Right atrium auricular region (tissue), 2 donors: ENCODE data around the gene RBM33. TPM values are rescaled to one million over a fixed set of nuclear protein-coding genes. Genes with fewer than 3 reads are reported as not detected.

Experiments used
- DNase-seq: peaks from one replicate; pipeline ENCODE4 v3.0.0-alpha.2; 2019; ENCODE audit warnings: low spot score
- H3K27ac ChIP-seq, 2 donors: fragments of 200-600 bp; sonication (generic); 1 replicate in 1 of 2; 2 replicates in 1 of 2; pipeline ENCODE4 v1.5.1; 2016 to 2019
- H3K27me3 ChIP-seq, 2 donors: fragments of 200-600 bp; sonication (generic); one replicate each; pipeline versions ENCODE4 v1.5.1 to v1.6.0; 2017 to 2019
- H3K36me3 ChIP-seq: fragments of 200-600 bp; sonication (generic); one replicate; pipeline ENCODE4 v1.5.1; 2016
- H3K4me1 ChIP-seq, 2 donors: fragments of 200-600 bp; sonication (generic); one replicate each; pipeline versions ENCODE4 v1.5.1 to v1.6.0; 2017 to 2019
- H3K4me3 ChIP-seq, 2 donors: fragments of 200-600 bp; sonication (generic); 1 replicate in 1 of 2; 2 replicates in 1 of 2; pipeline ENCODE4 v1.5.1; 2017 to 2019; ENCODE audit warnings: mild to moderate bottlenecking in 1 of 2, moderate library complexity in 1 of 2
- H3K9me3 ChIP-seq, 2 donors: fragments of 200-600 bp; sonication (generic); one replicate each; pipeline ENCODE4 v1.5.1; 2019
- total RNA-seq, 2 donors: library from RNA; depleted of rRNA; stranded (reverse); fragments of >200 nt; gene quantifications; one replicate each; pipeline ENCODE4 v1.1.0, GENCODE V29; 2016
- TF ChIP-seq, protein P1 (sequence below), 2 donors: fragments of 200-600 bp; sonication (generic); IDR thresholded peaks; one replicate each; pipeline ENCODE4 v1.5.1; 2019; ENCODE audit warnings: antibody characterized with exemption in 2 of 2

The RBM33 gene
- total RNA-seq, 2 donors from 2014 or later = 15.4 to 21.0 TPM

DNA sequence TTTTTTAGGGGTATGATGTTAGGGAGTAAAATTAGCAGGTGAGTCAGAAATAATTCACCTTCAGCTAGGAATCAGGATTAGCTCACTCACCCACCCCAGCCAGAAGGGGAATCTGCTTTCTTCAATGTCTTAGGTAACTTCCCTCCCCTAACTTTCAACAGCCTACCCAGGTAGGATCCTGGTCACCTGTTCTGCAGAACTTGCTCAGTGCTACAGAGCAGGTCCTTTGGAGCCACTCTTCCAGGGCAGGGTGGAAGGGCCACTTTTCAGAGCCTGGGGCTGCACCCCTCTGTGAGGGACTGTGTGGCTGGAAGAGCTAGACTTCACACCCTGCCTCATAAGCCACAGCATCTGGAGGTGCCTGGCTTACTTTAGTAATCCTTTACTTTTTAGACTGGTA, 109.7 kb downstream of the RBM33 start:
- Histone ChIP-seq H3K36me3 (no peaks in the 10 kb centered on the region), H3K9me3 (no peaks in the 10 kb centered on the region), H3K4me3 (no peak overlapping the region), H3K27ac (no peak overlapping the region), H3K4me1 (peaks cover 0 to 35% of the 10 kb centered on the region in 2 donors), H3K27me3 (no peaks in the 10 kb centered on the region)
- TF ChIP-seq, protein P1, sequence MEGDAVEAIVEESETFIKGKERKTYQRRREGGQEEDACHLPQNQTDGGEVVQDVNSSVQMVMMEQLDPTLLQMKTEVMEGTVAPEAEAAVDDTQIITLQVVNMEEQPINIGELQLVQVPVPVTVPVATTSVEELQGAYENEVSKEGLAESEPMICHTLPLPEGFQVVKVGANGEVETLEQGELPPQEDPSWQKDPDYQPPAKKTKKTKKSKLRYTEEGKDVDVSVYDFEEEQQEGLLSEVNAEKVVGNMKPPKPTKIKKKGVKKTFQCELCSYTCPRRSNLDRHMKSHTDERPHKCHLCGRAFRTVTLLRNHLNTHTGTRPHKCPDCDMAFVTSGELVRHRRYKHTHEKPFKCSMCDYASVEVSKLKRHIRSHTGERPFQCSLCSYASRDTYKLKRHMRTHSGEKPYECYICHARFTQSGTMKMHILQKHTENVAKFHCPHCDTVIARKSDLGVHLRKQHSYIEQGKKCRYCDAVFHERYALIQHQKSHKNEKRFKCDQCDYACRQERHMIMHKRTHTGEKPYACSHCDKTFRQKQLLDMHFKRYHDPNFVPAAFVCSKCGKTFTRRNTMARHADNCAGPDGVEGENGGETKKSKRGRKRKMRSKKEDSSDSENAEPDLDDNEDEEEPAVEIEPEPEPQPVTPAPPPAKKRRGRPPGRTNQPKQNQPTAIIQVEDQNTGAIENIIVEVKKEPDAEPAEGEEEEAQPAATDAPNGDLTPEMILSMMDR (IDR thresholded peaks at IDR 0.05) = no peak
- DNase-seq = no peak

DNA sequence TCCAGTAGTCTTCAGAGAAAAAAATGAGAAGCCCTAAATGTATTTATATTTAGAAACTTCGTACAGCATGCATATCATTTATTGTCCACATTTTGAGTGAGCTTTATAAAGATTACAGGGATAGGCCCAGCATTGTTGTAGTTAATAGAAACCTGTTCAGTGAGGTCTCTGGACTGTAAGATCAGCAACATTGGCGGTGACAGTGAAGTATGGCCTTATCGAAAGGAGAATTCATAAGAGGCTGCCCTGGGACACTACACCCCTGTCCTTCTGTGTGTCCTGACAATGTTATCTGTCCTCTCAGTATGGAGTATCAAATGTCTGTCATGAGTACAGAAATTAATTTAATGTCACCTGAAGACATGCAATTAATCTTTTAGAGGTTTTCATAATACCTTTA, 110.6 kb downstream of the RBM33 start:
- H3K36me3 ChIP-seq = no peaks in the 10 kb centered on the region

DNA sequence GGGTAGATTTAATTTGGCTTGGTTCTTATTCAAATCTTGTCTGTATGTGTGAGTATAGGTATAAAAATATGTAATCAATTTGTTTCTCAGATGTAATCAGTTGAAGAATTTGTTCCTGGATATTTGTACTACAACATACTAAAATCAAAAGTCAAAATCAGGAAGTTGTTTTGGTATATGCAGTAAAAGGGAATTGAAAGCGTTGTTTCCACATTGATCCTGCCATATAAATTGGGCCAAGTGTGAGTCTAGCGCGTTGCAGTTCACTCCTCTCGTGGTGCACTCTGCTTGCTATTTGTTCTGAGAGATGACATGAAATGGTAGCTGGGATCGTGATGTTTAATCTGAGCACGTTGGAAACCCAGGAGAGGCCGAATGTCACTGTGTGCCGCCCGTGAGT, 111.9 kb downstream of the RBM33 start:
- TF ChIP-seq, protein P1 (IDR thresholded peaks at IDR 0.05) = no peak

More for the DNA sequence above, 110.6 kb downstream of the RBM33 start:
- Histone ChIP-seq H3K27ac (no peak overlapping the region), H3K27me3 (no peaks in the 10 kb centered on the region), H3K4me3 (no peak overlapping the region), H3K4me1 (peaks cover 0 to 35% of the 10 kb centered on the region in 2 donors), H3K9me3 (no peaks in the 10 kb centered on the region)
- TF ChIP-seq, protein P1 (IDR thresholded peaks at IDR 0.05) = no peak
- DNase-seq = no peak

DNA sequence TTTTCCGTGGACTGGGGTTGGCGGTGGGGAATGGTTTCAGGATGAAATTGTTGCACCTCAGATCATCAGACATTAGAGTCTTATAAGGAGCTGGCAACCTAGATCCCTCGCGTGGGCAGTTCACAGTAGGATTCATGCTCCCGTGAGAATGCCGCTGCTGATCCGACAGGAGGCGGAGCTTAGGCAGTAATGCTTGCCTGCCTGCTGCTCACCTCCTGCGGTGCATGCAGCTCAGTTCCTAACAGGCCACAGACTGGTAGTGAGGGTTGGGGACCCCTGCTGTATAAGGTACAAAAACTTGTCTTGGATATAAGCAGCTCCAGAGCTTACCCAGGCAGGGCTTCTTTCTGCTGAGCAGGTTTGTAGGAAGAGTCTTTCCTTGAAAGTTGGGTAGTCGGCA, 113.9 kb downstream of the RBM33 start:
- peaks cover 0 to 42% of the 10 kb centered on the region in 2 donors for H3K4me1 ChIP-seq

More for the DNA sequence above, 111.9 kb downstream of the RBM33 start:
- Histone ChIP-seq H3K27me3 (no peaks in the 10 kb centered on the region), H3K9me3 (no peaks in the 10 kb centered on the region), H3K36me3 (no peaks in the 10 kb centered on the region), H3K4me3 (no peak overlapping the region), H3K4me1 (peaks cover 0 to 39% of the 10 kb centered on the region in 2 donors), H3K27ac (no peak overlapping the region)
- no peak for DNase-seq

DNA sequence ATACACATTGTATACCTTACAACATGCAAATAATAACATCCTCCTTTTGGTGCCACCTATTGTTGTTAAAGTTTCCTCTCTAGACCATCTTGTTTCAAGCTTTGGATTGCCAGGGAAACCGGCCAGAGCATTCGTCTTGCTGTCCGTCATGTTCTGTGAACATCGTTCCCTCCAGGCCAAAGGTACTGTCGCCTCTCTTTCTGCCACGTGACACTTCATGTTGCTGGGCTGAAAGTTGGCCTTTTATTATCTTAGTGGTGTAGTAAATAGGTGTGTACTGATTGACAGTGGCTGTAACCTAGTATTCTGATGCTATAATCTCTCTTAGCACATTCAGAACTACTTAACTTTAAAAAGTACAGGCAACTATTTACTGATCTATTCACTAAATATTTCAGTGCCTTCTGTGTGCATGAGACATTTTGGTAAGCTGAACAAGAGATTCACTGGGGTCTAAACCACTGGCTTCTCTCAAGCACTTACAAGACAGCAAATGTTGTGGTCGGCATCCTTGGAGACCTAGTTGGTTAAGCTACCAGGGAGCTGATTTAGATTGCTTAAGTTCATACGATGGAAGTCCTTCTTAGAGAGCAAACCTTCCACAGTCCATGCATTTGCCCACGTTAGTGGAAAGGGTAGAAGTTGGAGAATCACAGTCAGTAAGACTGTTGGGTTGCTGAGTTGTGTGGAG, 115.4 kb downstream of the RBM33 start:
- TF ChIP-seq, protein P1 (IDR thresholded peaks at IDR 0.05) = no peak
- H3K27ac ChIP-seq = no peak overlapping the region
- no peaks in the 10 kb centered on the region for H3K9me3 ChIP-seq
- peaks cover 11% of the 10 kb centered on the region for H3K36me3 ChIP-seq
- H3K4me1 ChIP-seq = peaks cover 0 to 43% of the 10 kb centered on the region in 2 donors
- DNase-seq = no peak
- no peaks in the 10 kb centered on the region for H3K27me3 ChIP-seq
- H3K4me3 ChIP-seq = no peak overlapping the region

More for the DNA sequence above, 113.9 kb downstream of the RBM33 start:
- Histone ChIP-seq H3K9me3 (no peaks in the 10 kb centered on the region), H3K27me3 (no peaks in the 10 kb centered on the region), H3K4me3 (no peak overlapping the region), H3K36me3 (no peaks in the 10 kb centered on the region), H3K27ac (no peak overlapping the region)
- DNase-seq = no peak
- TF ChIP-seq, protein P1 (IDR thresholded peaks at IDR 0.05) = no peak

DNA sequence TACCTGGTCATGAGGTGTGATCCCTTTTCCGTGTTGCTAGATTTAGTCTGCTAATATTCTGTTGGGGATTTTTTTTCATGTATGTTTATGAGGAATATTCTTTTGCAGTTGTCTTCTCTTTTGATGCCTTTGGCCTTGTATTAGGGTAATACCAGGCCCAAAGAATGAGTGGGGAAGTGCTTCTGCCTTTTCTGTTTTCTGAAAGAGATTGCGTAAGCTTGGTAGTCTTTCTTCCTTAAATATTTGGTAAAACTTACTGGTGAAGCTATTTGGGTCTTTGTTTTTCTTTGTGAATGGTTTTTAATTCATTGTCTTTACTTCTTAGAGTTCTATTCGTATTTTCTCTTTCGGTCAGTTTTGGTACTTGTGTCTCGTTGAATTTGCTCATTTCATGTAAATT, 116.7 kb downstream of the RBM33 start:
- Histone ChIP-seq H3K4me3 (no peak overlapping the region), H3K4me1 (peaks cover 0 to 36% of the 10 kb centered on the region in 2 donors), H3K36me3 (peaks cover 23% of the 10 kb centered on the region), H3K27me3 (no peaks in the 10 kb centered on the region), H3K9me3 (no peaks in the 10 kb centered on the region), H3K27ac (no peak overlapping the region)
- DNase-seq = no peak
- TF ChIP-seq, protein P1 (IDR thresholded peaks at IDR 0.05) = no peak
